Right renal cortex interstitium (tissue), 3 donors: ENCODE results near the gene ARCN1. TPM values are rescaled to one million over a fixed set of nuclear protein-coding genes. Genes with fewer than 3 reads are reported as not detected.

Experiments used
- DNase-seq, 3 donors: peaks; one replicate each; pipeline ENCODE4 v3.0.0-alpha.2; 2013; ENCODE audit warnings: low read depth in 3 of 3, low spot score in 2 of 3
- polyA plus RNA-seq, 3 donors: library from polyadenylated mRNA; unstranded; fragments of 120-200 nt; gene quantifications; one replicate each; pipeline ENCODE4 v1.2.1, GENCODE V29; 2013; ENCODE audit not compliant: insufficient read length in 3 of 3

The ARCN1 gene
- polyA plus RNA-seq, 3 donors, result 200 to 209 (median 201) TPM

- DNase-seq, result no peak
These were observed 47.4 kb downstream of the ARCN1 start for GRCh38 chr11:118619444-118620197.

DNA sequence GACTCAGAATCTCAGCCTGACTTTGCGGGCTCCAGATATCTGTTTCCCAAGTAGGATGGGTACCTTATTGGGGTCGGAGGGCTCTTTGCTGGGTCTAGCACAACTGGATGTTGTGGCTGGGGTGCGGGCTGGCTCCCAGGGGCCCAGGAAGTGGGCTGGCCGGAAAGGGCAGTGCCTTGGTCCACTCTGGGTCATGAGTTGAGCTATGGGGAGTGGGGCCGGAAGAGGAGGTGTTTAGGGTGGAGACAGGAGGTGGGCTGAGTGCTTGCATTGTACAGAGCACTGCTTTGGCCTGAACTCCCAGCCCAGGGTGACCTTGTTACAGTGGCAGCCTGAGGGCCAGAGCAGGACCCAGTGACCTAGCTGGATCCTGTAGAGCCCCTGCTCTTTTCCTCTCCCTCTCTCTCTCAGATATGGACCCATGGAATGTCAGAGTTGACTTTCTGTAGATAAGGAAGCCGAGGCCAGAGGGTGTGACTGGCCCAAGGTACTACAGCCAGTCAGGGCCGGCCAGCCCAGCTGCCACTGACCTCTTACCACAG lies 48.4 kb downstream of the ARCN1 start:
- no peak for DNase-seq

DNA sequence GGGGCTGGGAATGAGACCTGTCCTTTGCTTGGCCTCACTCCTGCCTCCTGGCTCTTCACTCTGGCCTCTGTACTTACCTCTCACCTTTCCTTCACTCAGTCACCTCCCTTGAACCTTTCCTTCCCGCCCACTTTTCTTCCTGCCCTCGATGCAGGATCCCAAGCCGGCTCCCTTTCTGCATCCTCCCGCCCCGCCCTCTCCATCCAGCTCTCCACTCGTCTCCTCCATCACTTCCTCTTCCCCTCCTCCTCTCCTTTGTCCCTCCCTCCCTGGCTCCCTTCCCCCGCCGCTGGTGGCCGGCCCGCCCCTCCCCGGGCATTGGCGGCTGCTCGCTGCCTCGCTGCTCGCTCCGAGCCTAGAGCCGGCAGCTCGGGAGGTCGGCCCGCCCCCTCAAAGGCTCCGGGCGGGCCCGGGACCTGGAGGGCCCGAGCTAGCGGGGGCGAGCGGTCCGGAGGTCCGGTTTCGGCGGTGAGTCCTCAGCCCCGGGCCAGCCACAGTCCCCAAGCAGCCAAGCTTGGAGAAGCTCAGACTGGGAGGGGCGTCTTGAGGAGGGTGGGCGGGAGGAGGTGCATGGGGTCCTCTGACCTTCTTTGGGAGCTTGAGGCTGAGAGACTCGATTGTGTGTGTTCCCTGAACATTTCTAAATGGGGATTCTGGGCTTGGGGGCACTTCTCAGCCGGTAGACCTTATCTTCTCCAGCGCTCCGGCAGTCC lies 49.0 kb downstream of the ARCN1 start:
- no peak for DNase-seq

DNA sequence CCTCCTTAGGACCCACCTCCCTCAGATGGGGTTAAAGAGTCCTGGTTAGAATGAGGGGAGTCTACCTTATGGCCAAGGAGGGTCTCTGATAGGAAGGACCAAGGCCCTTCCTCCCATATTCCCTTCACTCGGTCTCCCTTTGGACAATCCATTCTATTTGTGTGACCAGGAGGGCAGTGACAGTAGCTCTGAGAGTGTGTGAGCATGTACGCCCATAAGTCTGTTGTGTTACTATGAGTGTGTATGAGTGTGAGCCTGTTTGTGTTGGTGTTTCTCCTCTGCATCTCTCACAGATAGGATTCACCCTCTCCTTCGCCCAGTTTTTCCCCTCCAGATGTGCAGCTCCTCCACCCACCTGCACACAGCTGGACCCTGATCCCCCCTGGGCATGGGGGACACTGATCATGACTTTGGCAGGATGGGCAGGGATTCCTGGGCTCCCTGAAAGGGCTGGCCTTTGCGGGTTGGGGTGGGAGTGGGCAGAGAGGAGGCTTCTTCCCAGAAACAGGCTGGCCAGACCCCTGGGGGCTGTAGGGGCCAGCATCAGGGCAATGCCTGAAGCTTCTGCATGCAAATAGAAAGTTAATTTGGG lies 49.7 kb downstream of the ARCN1 start:
- no peak for DNase-seq

DNA sequence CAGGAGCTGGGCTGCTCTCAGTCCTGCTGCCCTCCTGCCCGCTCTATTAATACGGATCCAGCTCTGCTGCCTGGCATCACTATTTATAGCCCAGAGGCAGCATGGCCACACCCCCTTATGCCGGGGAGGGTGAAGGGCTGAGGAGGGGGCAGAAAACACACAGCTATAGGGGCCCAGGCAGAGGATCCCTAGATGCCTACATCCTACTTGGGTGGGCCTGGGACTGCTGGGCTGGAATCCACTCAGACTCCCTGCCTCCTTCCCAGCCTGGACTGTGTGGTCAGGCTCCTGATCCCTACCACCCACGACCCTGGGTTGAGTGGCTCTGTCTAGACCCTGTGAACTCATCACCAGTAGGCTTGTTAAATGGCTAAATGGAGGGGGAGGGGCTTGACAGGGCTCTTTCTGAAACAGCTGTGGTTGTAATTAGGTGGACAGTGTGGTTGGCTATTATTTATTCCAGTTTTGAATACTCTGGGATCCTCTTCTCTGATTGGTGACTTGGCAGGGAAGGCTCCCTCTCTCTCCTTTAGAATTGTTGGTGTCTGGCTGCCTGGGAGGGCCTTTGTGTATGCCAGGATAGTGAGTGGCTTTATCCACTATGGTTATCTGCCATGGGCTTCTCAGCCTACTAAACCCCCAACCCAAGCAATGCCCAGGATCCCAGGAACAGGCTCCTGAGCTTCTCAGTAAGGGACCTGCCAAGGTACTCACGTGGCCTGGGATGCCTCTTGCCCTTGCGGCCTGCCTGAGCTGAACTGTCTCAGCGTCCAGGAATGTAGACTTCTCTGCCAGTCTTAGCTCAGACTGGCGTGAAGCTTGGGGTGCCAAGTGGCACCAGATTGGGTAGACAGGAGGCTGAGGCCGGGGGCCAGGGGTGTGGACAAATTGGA lies 50.4 kb downstream of the ARCN1 start:
- no peak for DNase-seq

DNA sequence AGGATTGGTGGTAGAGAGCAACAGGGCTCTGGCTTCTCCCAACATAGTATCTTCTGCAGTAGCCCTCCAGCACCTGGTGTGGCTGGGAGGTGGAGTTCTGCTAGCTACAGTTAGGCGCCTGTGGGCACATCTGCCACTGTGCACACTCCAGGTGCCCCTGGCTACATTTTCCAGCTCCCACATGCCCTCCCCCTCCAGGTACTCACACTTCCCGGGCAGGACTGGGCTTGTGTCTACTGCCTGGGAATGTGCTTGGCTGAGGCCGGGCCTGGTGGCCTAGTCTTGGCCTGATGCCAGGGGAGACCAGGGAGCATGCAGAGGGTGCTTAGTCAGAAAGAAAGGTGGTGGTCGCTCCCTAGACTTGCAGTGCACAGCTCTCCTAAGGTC lies 51.1 kb downstream of the ARCN1 start:
- DNase-seq, result no peak

DNA sequence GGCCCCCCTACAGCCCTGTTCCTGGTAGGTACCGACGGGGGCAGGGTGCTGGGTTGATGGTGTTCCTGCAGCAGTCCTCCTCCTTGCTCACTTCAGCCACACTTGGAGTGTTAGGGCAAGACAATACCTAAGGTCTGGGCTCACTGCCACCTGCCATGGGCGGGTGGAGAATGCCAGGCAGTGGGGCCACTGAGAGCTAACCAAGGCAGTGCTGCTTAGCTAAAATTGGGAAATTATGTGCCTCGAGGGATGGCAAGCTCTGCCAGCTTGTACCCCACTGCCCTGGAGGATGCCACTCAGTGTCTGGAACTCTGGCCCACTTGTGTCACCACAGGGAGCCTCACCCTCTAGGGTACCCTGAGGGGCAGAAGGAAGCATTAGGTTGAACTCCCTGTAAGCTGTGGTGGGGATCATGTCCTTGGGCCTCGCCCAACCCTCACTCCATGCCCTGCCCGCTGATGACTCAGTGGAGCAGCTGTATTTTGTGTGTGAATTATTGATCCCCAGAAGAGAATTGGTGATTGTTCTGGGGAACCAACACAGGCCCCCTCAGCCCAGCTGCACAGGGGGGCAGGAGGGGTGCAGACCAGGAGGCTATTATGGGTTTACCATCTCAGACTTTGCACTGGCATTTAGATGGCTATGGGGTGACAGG lies 53.0 kb downstream of the ARCN1 start:
- DNase-seq, result no peak

- DNase-seq, result no peak
These were observed 53.8 kb downstream of the ARCN1 start for GRCh38 chr11:118625976-118626375.

- DNase-seq, result no peak
These were observed 55.4 kb downstream of the ARCN1 start for GRCh38 chr11:118627566-118627965.

DNA sequence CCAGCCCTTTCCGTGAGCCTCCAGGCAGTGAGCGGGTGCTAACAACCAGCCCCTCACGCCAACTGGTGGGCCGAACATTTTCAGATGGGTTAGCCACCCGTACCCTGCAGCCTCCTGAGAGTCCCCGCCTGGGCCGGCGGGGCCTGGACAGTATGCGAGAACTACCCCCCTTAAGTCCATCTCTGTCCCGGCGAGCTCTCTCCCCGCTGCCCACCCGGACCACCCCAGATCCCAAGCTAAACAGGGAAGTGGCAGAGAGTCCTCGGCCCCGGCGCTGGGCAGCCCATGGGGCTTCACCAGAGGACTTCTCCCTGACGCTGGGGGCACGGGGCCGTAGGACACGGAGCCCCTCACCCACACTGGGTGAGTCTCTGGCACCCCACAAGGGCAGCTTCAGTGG lies 55.8 kb downstream of the ARCN1 start:
- no peak for DNase-seq

DNA sequence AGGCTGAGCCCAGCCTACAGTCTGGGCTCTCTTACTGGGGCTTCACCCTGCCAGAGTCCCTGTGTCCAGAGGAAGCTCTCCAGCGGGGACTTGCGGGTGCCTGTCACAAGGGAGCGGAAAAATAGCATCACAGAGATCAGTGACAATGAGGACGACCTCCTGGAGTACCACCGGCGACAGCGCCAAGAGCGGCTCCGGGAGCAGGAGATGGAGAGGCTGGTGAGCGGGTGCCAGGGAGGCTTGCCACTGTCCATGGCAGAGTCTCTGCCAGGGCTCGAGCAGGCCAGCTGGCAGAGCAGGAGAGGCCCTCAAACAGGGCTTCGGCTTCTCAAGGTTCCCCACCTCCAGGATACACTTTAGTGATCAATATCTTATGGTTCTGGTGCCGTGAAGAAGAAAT lies 56.2 kb downstream of the ARCN1 start:
- DNase-seq, result no peak

- no peak for DNase-seq
These were observed 56.8 kb downstream of the ARCN1 start for GRCh38 chr11:118628861-118629549.

DNA sequence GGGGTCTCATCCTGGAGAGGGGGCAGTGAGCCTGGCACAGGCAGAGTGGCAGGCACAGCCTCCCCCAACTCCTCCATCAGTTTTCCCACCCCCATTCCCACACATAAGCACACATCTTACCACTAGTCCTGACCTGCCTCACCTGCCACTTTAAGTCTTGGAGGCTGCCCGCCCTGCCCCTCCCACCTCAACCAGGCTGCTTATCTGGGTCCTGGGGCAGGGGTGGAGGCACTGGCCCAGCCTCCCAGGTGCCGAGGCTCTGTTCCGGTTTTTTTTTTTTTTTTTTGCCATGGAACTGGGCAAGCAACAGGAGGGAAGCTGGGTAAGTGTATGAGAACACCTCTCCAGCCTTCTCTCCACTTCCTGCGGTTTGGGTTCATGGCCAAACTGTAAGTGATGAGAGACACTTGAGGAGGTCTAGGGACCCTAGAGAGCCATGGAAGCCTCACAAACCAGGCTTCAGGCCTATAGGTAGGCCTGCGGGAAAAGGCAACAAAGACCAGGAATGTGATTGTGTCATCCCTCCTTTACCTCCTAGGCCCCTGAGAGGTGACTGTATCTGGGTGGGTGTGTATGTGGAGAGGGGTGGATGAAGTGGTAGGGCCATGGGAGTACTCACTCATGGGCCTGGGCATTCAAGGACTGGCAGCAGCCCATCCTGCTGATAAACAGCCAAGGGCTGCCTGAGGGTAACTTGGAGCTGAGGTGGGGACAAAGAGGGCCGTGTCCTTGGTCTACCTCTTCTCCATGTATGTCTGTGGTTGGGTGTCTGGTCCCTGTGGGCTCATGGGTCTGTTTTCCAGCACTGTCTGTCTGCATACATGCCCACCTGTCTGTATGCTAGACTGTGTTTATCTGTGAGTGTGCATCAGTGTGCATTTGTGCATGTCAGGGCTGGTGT lies 57.8 kb downstream of the ARCN1 start:
- no peak for DNase-seq

DNA sequence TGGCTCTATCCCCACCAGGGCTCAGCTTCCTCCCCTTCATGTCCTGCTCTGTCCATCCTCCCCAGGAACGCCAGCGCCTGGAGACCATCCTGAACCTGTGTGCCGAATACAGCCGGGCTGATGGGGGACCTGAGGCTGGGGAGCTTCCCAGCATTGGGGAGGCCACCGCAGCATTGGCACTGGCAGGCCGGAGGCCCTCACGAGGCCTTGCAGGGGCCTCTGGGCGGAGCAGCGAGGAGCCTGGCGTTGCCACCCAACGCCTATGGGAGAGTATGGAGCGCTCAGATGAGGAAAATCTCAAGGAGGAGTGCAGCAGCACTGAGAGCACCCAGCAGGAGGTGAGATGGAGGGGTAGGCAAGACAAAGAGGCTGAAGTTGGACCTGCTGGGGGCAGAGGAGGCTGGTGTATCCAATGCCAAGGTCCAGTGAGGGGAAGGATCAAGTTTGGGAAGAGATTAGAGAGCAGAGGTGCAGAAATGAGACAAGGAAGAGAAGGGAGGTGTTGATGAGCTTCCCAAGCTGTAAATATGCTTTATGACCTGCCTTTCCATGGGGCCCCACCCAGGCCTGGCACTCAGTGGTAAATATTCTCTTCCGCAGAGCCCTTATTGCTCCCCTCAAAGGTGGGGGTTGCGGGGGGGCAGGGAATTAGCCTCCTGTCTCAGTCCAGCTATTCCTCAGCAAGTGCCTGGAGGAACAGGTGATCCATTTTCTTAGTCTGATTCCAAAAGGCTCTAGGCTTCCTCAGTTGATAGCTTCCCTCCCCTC lies 59.1 kb downstream of the ARCN1 start:
- no peak for DNase-seq

GRCh38 chr11:118632577-118633318 lies 60.5 kb downstream of the ARCN1 start:
- DNase-seq, result no peak

DNA sequence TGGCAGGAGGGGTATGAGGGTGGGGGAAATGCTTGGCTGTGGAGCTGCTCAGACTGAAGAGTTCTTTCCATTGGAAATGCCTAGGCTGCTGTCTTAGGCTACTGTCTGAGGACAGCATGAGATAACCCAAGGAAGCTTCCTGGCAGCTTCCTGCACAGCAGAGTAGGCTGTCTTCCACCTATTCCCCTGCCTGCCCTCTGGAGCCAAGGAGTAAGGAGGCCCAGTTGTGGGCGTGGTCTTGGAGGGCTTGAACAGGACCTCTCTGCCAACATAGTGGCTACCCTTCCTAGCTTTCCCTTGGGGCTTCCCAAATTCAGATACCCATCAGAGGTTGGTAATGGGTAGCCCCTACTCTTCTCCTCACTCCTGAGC lies 61.1 kb downstream of the ARCN1 start:
- DNase-seq, result no peak

- DNase-seq, result no peak
These were observed 61.8 kb downstream of the ARCN1 start for GRCh38 chr11:118633979-118634378.
